ENCODE results near the gene OR52I2.

OR52I2 gene

DNA sequence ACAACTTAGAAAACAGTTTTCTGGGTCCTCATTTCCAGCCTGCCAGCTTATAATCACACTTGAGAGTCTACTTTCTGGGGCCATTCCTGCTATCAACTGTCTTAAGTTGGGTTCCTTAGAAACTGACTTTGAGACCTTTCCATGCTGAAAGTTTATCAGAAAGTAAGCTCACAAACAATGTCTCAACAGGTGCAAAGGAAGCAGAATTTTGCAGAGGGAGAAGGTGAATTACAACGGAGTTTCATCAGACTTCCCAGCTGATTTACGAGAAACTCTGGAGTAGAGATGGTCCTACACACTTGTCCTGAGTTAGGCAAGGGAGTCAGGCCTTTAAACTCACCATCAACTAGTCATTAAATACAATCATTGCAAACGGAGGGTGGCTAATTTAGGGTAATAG, 4.7 kb upstream of the OR52I2 start:
- DNase-seq (ENCODE audit: low read depth) = no peak
- no peak overlapping the region for H3K4me3 ChIP-seq (ENCODE audit: low read depth, low read length)
- TF ChIP-seq MAX (IDR thresholded peaks at IDR 0.05; ENCODE audit: low read depth, low read length) (no peak), MYC (IDR thresholded peaks at IDR 0.05; ENCODE audit: low read depth, low read length) (no peak)

DNA sequence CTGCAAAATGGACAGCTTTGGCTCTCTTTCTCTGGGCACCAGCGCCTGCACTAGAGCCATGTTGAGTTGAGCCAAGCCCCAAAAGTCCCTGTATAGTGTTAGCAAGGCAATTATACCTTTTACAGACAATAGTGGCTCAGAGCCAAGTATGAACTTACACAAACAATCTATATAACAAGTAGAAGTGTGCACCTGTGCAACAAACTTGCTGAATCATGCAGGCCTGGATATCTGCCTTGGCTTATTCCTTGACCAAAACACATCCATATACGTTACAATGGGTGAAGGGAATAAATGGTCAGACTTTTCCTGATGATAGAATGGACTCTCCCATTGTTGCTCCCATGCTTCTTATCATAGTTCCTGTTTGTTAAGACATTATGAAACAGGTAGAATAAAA, 3.8 kb upstream of the OR52I2 start:
- no peak overlapping the region for H3K4me3 ChIP-seq (ENCODE audit: low read depth, low read length)
- TF ChIP-seq POLR2A (IDR thresholded peaks at IDR 0.05; ENCODE audit: extremely low read depth, insufficient read length) = no peak
- no peak for TF ChIP-seq MAX (IDR thresholded peaks at IDR 0.05; ENCODE audit: low read depth, low read length)
- TF ChIP-seq MYC (IDR thresholded peaks at IDR 0.05; ENCODE audit: low read depth, low read length) = no peak
- TF ChIP-seq CTCF (IDR thresholded peaks at IDR 0.05; ENCODE audit: low read depth, low read length) = no peak
- no peak for DNase-seq (ENCODE audit: low read depth)

GRCh38 chr11:4578624-4579023, 2.9 kb upstream of the OR52I2 start:
- H3K4me3 ChIP-seq (ENCODE audit: low read depth, low read length) = no peak overlapping the region
- DNase-seq (ENCODE audit: low read depth) = no peak
- TF ChIP-seq MYC (IDR thresholded peaks at IDR 0.05; ENCODE audit: low read depth, low read length) = no peak
- no peak for TF ChIP-seq CTCF (IDR thresholded peaks at IDR 0.05; ENCODE audit: low read depth, low read length)
- TF ChIP-seq MAX (IDR thresholded peaks at IDR 0.05; ENCODE audit: low read depth, low read length) = no peak
- no peak for TF ChIP-seq POLR2A (IDR thresholded peaks at IDR 0.05; ENCODE audit: extremely low read depth, insufficient read length)

GRCh38 chr11:4580124-4580523, 1.4 kb upstream of the OR52I2 start:
- TF ChIP-seq MYC (IDR thresholded peaks at IDR 0.05; ENCODE audit: low read depth, low read length) (no peak), POLR2A (IDR thresholded peaks at IDR 0.05; ENCODE audit: extremely low read depth, insufficient read length) (no peak), MAX (IDR thresholded peaks at IDR 0.05; ENCODE audit: low read depth, low read length) (no peak), CTCF (IDR thresholded peaks at IDR 0.05; ENCODE audit: low read depth, low read length) (no peak)
- DNase-seq (ENCODE audit: low read depth) = no peak

DNA sequence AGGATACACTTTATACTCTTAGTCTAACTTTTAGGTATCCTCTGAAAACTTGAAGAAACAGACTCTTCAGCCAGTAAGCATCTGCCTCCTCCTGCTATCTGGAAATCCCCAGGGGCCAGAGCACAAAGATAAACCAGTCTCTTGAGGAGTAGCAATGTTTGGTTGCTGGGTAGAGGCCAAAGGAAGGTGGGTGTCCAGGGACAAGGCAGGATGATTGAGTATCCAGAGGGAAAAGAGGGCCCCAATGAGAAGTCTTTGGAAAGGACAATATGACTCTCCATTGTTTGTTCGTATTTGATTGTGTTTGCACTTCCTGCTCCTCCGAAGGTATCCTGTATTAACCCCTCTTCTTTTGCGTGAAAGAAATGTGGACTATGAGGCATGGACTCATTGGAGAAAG, 7.5 kb downstream of the OR52I2 start:
- TF ChIP-seq MAX (IDR thresholded peaks at IDR 0.05; ENCODE audit: low read depth, low read length) = no peak
- TF ChIP-seq CTCF (IDR thresholded peaks at IDR 0.05; ENCODE audit: low read depth, low read length) = no peak
- no peak for TF ChIP-seq MYC (IDR thresholded peaks at IDR 0.05; ENCODE audit: low read depth, low read length)
- TF ChIP-seq POLR2A (IDR thresholded peaks at IDR 0.05; ENCODE audit: extremely low read depth, insufficient read length) = no peak
- H3K4me3 ChIP-seq (ENCODE audit: low read depth, low read length) = no peak overlapping the region
- no peak for DNase-seq (ENCODE audit: low read depth)

More at GRCh38 chr11:4580124-4580523, 1.4 kb upstream of the OR52I2 start:
- no peak overlapping the region for H3K4me3 ChIP-seq (ENCODE audit: low read depth, low read length)

DNA sequence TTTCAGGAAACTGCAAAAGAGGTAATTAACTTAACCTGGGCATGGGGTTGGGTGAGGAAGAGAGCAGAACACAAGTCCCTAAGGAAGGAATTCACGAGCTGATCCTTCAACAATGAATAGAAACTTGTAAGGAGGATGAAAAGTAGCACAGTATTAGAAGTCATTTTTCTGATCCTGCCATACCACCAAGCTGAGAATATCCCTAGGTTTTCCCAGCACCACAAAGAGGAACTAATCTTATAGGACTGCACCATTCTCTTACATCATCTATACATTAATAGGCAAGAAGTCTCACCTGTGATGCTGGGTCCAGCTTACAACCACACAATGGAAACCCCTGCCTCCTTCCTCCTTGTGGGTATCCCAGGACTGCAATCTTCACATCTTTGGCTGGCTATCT, 12.2 kb downstream of the OR52I2 start, which contains the start of gene OR52I1:
Gene OR52I1, plus strand, starts transcription at position 301 of the 400 bp plus-strand sequence. Its CDS starts 0 bp downstream, at position 301.
- DNase-seq (ENCODE audit: low read depth) = no peak
- H3K4me3 ChIP-seq (ENCODE audit: low read depth, low read length) = no peak within 1 kb of the TSS
- TF ChIP-seq POLR2A (IDR thresholded peaks at IDR 0.05; ENCODE audit: extremely low read depth, insufficient read length) (no peak), MAX (IDR thresholded peaks at IDR 0.05; ENCODE audit: low read depth, low read length) (no peak), MYC (IDR thresholded peaks at IDR 0.05; ENCODE audit: low read depth, low read length) (no peak), CTCF (IDR thresholded peaks at IDR 0.05; ENCODE audit: low read depth, low read length) (no peak)
